SKM-1 treated with dmso at 0.1 percent for 144 hours (cell line): ENCODE data around the gene PFKFB3.
A peak's percentile ranks its signal among the peaks of the same experiment; 100 is the strongest.
"Not testable (repeated sequence)": the region's sequence is repeated elsewhere in the genome, so short reads cannot be mapped to it uniquely, and the experiment has no call there.

Source experiments
- DNase-seq: peaks from one replicate; lab custom pipeline; 2025; ENCODE audit not compliant: unreplicated experiment; lab: John Stamatoyannopoulos, UW

The PFKFB3 gene

DNA sequence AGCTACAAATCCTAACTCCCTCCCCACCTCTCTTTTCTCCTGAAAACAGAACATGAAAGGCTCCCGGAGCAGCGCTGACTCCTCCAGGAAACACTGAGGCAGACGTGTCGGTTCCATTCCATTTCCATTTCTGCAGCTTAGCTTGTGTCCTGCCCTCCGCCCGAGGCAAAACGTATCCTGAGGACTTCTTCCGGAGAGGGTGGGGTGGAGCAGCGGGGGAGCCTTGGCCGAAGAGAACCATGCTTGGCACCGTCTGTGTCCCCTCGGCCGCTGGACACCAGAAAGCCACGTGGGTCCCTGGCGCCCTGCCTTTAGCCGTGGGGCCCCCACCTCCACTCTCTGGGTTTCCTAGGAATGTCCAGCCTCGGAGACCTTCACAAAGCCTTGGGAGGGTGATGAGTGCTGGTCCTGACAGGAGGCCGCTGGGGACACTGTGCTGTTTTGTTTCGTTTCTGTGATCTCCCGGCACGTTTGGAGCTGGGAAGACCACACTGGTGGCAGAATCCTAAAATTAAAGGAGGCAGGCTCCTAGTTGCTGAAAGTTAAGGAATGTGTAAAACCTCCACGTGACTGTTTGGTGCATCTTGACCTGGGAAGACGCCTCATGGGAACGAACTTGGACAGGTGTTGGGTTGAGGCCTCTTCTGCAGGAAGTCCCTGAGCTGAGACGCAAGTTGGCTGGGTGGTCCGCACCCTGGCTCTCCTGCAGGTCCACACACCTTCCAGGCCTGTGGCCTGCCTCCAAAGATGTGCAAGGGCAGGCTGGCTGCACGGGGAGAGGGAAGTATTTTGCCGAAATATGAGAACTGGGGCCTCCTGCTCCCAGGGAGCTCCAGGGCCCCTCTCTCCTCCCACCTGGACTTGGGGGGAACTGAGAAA, 30.4 kb downstream of the PFKFB3 start:
- no peak for DNase-seq

DNA sequence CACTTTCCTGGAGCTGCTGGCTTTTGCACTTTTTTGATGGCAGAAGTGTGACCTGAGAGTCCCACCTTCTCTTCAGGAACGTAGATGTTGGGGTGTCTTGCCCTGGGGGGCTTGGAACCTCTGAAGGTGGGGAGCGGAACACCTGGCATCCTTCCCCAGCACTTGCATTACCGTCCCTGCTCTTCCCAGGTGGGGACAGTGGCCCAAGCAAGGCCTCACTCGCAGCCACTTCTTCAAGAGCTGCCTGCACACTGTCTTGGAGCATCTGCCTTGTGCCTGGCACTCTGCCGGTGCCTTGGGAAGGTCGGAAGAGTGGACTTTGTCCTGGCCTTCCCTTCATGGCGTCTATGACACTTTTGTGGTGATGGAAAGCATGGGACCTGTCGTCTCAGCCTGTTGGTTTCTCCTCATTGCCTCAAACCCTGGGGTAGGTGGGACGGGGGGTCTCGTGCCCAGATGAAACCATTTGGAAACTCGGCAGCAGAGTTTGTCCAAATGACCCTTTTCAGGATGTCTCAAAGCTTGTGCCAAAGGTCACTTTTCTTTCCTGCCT, 31.1 kb downstream of the PFKFB3 start:
- DNase-seq: no peak

DNA sequence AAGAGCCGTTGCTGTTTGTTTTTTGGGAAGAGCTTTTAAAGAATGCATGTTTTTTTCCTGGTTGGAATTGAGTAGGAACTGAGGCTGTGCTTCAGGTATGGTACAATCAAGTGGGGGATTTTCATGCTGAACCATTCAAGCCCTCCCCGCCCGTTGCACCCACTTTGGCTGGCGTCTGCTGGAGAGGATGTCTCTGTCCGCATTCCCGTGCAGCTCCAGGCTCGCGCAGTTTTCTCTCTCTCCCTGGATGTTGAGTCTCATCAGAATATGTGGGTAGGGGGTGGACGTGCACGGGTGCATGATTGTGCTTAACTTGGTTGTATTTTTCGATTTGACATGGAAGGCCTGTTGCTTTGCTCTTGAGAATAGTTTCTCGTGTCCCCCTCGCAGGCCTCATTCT, 31.6 kb downstream of the PFKFB3 start:
- DNase-seq: no peak

GRCh38 chr10:6236349-6237198, 33.8 kb downstream of the PFKFB3 start:
- no peak for DNase-seq

DNA sequence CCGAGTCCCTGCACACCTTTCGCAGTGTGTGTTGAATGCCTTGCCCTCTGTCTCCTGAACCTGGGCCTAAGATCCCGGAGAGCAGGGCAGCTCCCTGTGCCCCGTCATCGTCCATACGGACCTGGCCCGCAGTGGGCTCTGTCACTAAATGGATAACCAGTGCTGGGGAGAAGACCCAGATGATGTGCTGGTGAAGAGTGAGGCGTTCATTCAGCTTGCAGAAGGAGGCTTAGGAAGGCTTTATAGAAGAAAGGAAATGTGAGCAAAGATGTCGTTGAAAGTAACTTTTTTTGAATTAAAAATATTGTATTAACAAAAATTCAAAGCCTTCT, 34.4 kb downstream of the PFKFB3 start:
- DNase-seq: no peak

GRCh38 chr10:6238587-6239212, 36.0 kb downstream of the PFKFB3 start:
- DNase-seq: not testable (repeated sequence)

GRCh38 chr10:6239213-6239991, 36.7 kb downstream of the PFKFB3 start:
- peak; percentile 2 for DNase-seq

DNA sequence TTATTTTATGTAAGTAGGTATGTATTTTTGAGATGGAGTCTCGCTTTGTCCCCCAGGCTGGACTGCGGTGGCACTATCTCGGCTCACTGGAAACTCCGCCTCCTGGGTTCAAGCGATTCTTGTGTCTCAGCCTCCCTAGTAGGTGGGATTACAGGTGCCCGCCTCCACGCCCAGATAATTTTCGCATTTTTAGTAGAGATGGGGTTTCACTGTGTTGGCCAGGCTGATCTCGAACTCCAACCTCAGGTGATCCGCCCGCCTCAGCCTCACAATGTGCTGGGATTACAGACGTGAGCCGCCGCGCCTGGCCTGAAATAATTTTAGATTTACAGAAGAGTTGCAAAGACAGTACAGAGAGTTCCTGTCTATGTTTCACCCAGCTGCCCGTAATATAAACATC, 37.5 kb downstream of the PFKFB3 start:
- DNase-seq: no peak

- DNase-seq: no peak
Measured at GRCh38 chr10:6242089-6242488, 39.4 kb downstream of the PFKFB3 start.

- no peak for DNase-seq
Measured at GRCh38 chr10:6244510-6244909, 41.8 kb downstream of the PFKFB3 start.

DNA sequence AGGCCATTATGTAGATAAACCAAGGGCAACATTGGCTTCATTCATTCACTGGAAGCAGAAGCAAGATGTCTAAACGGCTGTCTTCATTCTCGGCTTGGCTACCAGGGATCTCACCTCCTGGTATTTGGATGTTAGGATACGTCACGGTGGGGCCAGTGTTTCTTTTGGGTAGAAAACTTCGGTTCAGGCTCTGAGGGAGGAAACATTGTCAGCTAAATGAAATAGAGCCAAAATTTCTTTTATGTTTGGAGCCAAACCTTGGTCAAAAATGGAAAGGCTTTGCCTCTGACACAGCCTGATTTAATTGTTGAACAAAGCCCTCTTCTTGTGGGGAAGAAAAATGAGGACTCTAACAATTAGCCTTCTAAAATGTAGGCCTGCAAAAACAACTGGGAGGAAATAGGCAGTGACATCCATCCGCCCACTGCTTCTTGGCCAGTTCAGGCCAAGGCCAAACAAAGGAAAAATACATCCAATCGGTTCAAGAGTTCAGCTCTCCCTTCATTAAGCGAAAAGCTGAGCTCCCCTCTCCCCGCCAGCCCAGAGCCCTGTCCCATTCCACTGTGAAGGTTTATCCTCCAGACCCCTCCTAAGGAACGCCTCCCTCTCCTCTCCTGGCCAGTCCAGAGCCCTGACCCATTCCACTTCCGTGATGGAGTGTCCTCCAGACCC, 44.4 kb downstream of the PFKFB3 start:
- no peak for DNase-seq

DNA sequence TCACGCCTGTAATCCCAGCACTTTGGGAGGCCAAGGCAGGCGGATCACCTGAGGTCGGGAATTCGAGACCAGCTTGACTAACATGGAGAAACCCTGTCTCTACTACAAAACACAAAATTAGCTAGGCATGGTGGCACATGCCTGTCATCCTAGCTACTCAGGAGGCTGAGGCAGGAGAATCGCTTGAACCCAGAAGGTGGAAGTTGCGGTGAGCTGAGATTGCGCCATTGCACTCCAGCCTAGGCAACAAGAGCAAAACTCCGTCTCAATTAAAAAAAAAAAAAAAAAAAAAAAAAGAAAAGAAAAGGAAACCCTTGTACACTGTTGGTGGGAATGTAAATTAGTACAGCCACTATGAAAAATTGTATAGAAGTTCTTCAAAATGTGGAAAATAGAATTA, 46.2 kb downstream of the PFKFB3 start:
- DNase-seq: not testable (repeated sequence)

DNA sequence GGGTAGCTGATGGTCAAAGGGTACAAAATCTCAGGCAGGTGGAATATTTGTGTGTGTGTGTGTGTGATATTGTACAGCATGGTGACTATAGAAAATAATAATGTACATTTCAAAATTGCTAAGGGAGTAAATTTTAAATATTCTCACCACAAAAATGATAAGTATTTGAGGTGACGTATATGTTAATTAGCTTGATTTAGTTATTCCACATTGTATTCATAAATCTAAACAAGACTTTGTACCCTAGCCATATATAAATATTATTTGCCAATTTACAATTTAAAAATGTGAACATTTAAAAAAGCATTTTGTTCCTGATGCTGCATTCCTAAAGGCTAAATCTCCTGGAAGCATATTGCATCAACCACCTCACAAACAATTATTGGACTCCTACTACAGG, 47.0 kb downstream of the PFKFB3 start:
- no peak for DNase-seq

DNA sequence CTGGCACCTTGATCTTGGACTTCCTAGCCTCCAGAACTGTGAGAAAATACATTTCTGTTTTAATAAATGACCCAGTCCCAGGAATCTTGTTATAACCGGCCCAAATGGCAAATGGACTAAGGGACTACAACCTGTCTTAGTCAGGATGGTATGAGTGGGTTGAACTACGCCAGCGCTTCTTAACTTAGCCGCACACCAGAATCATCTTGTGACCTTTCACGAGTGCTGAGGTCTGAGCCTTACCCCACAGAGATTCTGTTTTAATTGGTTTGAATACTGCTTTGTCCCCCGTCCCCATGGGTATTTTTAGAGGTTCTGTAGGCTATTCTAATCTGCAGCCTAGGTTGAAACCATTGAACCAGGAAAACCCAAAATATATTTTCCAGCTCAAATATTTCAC, 48.0 kb downstream of the PFKFB3 start:
- DNase-seq: no peak

GRCh38 chr10:6254201-6254600, 51.5 kb downstream of the PFKFB3 start:
- peak; percentile 23 for DNase-seq

DNA sequence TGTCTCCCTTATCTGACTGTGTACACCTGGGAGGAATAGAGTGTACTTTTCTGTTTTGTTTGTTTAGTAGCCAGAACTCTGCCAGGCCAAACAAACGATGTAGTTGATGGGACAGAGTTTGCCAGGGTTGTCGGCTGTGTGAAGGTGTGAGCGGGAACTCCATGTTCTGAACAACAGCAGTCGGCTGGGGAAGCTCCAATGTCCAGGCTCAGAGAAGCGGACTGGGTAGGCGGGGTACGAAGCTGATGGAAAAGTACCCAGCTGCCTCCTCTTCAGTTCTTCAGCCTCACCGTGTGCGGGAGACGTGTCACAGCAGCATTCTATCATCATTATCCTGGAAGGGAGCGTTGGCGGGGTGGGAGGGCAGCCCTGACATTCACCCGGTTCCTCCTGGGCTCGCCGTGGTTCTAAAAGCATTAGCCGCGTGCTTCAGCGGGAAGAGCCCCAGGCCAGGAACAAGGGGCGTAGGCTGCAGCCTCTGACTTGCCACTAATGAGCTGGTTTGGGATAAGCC, 52.9 kb downstream of the PFKFB3 start:
- DNase-seq: no peak

GRCh38 chr10:6256439-6256838, 53.7 kb downstream of the PFKFB3 start:
- DNase-seq: no peak

DNA sequence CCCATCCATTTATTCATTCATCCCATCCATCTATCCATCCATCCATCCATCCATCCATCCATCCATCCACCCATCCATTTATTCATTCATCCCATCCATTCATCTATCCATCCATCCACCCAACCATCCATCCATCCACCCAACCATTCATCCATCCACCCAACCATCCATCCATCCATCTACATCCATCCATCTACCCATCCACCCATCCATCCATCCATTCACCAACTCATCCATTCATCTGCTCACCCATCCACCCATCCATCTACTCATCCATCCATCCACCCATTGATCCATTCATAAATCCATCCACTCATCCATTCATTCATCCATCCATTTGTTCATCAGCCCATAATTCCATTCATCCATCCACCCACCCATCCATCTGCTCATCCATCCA, 56.4 kb downstream of the PFKFB3 start:
- DNase-seq: no peak

DNA sequence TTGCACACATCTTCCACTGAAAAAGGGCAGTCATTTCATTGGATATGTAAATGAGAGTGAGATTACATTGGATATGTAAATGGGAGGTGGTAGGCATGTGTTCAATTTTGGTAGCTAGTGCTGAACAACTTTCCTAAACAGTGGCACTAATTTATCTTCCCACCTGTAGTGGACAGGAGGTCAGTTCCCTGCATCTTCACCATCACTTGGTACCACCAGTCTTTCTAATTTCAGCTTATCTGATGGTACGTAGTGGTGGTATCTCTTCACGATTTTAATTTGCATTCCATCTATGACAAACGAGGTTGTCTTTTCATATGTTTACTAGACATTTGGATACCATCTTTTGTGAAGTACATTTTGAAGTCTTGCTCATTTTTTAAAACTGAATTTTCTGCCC, 58.1 kb downstream of the PFKFB3 start:
- no peak for DNase-seq

DNA sequence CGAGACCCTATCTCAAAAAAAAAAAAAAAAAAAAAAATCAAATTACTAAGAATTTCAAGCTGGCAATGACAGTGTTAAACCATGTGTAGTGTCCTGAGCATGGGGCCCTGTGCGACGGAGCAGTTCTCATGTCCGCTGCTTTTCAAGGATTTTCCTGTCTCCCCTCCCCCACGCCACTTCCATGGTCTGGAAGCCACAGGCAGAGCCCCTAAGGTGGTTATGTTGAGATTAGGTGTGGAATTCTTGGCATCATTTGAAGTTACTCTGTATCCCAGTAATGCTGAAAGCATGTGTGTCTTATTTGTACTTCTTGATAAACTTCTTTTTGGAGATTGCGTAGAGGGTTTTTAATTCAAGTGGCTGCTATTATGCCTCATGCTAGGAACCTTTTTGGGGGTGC, 65.2 kb downstream of the PFKFB3 start:
- DNase-seq: no peak
